HG03135 (cell line): ENCODE data around the gene LRIF1.
"Not testable (repeated sequence)": the region's sequence is repeated elsewhere in the genome, so short reads cannot be mapped to it uniquely, and the experiment has no call there.

Experiments used
- ATAC-seq: cut with Tn5 transposase; IDR thresholded peaks from one replicate; pipeline ENCODE4 v1.9.1; 2021; ENCODE audit warnings: mild to moderate bottlenecking, moderate library complexity; ENCODE audit not compliant: unreplicated experiment

LRIF1 gene

GRCh38 chr1:110952031-110952430 lies 11.7 kb downstream of the LRIF1 start:
- ATAC-seq, result no peak

- ATAC-seq, result no peak
Measured at GRCh38 chr1:110951161-110951560, 12.6 kb downstream of the LRIF1 start.

DNA sequence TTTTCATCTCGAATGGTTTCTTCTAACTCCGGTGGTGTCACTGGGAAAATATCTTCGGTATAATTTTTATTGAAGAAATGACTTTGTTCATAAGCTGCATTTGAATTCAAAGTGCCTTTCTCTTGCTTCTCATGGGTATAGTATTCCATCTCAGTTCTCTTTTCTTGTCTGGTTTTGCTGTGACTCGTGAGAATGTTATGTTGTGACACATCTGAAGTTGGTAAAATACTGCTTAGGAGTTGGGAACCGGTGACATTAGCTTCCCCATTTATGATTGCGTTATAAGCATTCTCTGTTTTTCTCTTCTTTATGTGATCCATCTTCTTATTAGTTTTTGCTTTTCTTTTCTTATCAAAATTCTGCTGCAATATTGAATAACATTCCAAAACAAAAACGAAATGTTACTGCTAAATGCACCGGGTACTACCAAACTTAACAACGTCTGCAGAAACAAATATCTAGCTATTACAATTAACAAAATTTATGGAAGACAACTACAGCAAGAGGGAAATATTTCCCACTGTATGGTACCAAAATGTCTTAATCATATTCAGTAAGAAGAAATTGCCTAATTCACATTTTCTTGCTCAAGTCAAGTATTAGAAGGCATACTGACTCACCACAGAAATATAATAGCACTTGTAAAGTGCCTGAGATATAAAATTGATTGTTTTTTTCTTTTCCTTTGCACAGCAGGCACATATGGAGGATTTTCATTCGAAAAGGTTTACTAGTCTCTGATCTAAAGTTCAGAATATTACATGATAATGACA lies 15.5 kb downstream of the LRIF1 start:
- no peak for ATAC-seq

DNA sequence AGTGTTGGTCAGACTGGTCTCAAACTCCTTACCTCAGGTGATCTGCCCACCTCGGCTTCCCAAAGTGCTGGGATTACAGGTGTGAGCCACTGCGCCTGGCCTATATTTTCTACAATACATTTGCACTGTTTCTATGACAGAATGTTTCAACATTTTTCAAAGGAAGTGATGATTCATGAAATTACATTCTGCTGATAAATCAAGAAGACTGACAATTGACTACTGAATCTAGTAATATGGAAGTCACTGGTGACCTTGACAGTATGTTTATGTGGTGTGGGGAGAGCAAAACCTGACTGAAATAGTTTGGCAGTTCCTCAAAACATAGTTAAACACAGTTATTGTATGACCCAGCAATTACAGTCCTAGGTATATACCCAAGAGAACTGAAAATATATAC lies 18.1 kb downstream of the LRIF1 start:
- ATAC-seq, result no peak

- ATAC-seq, result no peak
Measured at GRCh38 chr1:110944806-110945205, 18.9 kb downstream of the LRIF1 start.

DNA sequence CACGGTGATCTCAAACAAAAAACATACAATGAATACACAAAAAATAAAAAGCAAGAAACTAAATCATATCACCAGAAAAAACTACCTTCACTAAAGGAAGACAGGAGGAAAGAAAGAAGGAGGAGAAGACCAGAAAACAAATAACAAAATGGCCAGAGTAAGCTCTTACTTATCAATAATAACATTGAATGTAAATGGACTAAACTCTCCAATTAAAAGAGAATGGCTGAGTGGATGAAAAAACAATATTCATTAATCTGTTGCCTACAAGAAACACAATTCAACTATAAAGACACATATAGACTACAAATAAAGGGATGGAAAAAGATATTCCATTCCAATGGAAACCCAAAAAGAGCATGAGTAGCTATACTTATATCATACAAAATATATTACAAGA lies 27.2 kb downstream of the LRIF1 start:
- no peak for ATAC-seq

DNA sequence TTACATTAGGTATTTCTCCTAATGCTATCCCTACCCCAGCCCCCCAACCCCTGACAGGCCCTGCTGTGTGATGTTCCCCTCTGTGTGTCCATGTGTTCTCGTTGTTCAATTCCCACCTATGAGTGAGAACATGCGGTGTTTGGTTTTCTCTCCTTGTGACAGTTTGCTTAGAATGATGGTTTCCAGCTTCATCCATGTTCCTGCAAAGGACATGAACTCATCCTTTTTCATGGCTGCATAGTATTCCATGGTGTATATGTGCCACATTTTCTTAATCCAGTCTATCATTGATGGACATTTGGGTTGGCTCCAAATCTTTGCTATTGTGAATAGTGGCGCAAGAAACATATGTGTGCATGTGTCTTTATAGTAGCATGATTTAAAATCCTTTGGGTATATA lies 32.6 kb downstream of the LRIF1 start:
- ATAC-seq, result not testable (repeated sequence)

GRCh38 chr1:110928904-110929303 lies 34.8 kb downstream of the LRIF1 start:
- no peak for ATAC-seq

DNA sequence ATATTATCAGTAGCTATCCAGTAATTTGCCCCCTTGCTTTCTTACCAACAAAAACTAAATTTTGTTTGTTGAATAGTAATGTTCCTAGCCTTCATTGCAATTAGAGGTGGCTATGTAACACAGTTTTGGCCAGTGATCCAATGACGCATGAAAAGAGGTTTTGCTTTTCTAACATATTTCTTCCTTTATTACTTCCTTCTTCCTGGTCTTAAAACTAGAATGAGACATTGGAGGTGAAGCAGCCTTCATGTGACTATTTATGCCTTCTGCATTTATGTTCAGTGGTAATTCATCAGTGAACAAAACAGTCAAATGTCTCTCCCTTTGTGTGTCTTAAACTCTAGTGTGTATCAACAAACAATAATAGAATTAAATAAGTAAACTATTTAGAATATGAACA lies 35.5 kb downstream of the LRIF1 start:
- no peak for ATAC-seq

DNA sequence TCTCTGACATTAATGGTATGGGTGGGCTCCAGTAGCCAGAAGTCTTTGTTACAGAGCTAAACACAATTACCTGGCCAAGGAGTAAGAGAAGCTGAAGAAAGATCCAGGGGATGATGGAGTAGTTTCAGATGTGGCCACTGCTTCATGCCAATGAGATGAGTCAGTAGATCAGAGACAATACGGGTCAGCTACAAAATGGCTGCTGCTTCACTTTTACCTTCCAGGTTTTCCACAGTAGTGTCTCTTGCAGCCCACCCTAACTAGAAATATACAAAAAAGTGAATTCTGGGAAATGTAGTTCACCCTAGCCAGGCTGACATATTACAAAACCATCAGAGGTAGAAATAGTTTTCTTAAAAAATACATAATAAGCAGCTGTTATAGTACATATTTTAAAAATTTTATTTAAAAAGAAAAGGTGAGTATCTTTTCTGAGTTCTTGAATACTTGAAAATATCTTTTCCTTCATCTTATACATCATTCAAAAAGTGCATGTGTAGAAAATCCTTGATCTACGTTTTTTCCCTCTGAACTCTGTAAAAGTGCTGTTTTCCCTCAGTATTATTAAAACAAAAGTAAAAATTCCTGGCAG lies 36.1 kb downstream of the LRIF1 start:
- ATAC-seq, result no peak

GRCh38 chr1:110921953-110922352 lies 41.8 kb downstream of the LRIF1 start:
- no peak for ATAC-seq

- ATAC-seq, result no peak
Measured at GRCh38 chr1:110918016-110918415, 45.7 kb downstream of the LRIF1 start.

GRCh38 chr1:110916669-110917306 lies 46.9 kb downstream of the LRIF1 start:
- peak; percentile 67 for ATAC-seq

DNA sequence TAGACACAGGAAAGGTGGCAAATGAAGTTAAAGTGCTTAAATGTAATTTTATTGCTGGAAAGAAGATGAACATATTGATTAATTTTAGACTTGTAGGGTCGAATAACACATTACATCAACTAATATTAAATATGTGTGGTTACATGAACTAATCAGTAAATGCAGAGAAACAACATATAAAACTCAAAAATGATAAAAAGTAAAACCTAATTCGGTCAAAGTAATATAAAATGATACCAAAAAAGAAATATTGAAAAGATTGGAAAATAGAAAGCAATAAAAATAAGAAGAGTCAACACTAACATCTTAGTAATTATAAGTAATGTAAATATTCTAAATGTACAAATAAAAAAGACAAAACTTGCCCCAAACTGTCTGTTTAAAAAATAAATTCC lies 47.5 kb downstream of the LRIF1 start:
- ATAC-seq, result no peak

DNA sequence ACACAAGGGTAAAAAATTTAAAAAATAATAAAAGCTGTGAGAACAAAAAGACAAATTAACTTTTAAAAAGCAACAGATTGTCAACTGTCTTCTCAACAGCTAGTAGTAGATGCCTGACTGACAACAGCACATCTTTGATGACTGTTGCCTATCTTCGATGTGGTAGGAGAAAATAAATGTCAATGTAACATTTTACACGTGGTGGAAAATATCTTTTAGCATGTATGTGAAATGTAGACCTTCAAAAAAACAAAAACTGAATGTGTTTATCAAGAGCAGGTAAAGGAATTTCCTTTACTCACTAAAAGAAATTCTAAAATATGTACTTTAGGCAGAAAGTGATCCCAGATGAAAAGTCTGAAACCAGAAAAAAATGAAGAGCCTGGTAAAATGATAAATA lies 47.9 kb downstream of the LRIF1 start:
- ATAC-seq, result no peak

DNA sequence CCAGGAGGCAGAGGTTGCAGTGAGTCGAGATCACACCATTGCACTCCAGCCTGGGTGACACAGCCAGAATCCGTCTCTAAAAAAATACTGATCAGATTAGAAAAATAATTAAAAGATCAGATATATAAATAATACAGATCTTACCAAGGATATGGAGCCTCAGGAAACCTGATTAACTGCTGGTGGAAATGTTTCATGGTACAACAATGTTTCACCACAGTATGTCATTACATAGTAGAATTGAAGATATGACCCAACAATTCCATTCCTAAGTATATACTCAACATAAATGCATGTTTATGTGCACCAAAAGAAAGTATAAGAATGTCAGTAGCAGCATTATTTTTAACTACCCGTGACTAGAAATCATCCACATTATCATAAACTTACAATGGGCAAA lies 49.0 kb downstream of the LRIF1 start:
- no peak for ATAC-seq

- ATAC-seq, result no peak
Measured at GRCh38 chr1:110912784-110913183, 50.9 kb downstream of the LRIF1 start.

DNA sequence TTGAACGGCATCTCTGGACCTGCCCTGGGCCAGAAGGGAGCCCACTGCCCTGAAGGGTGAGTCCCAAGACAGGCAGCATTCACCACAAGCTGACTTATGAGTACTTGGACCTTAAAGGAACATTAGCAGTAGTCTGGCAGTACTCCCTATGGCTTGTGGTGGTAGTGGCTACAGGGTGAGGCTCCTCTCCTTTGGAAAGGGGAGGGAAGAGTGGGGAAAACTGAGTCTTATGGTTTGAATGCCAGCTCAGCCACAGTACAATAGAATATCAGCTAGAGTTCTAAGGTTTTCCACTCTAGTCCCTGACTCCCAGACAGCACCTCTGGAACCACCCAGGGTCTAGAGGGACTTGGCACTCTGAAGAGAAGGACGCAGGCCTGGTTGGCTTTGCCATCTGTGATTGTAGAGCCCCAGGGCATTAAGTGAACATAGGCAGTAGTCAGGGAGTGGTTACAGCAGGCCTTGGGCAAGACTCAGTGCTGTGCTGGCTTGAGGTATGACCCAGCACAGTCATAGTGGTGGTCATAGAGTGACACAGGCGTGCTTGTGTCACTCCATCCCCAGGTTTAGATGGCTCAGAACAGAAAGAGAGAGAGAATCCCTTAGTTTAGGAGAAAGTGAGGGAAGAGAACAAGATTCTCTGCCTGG lies 59.7 kb downstream of the LRIF1 start:
- ATAC-seq, result no peak

DNA sequence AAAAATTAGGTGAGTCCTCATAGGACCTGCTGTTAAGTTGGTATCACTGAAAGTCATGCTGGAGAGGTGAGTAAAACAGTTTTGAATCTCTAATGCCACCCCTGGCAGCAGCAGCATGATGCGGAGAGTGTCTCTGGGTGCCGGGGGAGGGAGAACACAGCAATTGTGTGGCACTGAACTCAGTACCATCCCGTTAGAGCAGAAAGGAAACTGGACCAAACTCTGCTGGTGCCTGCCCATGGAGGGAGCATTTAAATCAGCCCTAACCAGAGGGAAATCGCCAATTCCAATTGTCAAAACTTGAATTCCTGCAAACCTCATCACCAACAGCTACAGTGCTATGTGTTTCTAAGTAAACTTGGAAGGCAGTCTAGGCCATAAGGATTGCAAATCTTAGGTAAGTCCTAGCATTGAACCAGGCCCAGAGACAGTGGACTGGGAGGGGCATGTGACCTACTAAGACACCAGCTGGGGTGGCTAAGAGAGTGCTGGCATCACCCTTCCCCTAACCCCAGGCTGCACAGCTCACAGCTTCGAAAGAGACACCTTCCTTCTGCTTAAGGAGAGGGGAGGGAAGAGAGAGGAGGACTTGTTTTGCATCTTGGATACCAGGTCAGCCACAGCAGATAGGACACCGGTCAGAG lies 60.8 kb downstream of the LRIF1 start:
- ATAC-seq, result no peak

- ATAC-seq, result no peak
Measured at GRCh38 chr1:110899458-110899843, 64.3 kb downstream of the LRIF1 start.

- no peak for ATAC-seq
Measured at GRCh38 chr1:110898734-110899457, 64.8 kb downstream of the LRIF1 start.
